A673 (cell line): ENCODE results near the gene LPP.

Experiments
- EZH2 ChIP-seq: fragments of 200-600 bp; sonication (generic); IDR thresholded peaks from 2 replicates; pipeline ENCODE4 v1.6.1; 2017; ENCODE audit warnings: borderline replicate concordance, low read depth, mild to moderate bottlenecking, mixed read lengths, antibody characterized with exemption, low read length; ENCODE audit not compliant: poor library complexity, severe bottlenecking
- TF ChIP-seq, protein P1 (sequence below): fragments of 300-800, 200-600 bp; sonication (generic); conservative IDR thresholded peaks from 2 replicates; pipeline ENCODE4 v1.5.1; 2017; ENCODE audit warnings: low read depth, mild to moderate bottlenecking, antibody characterized with exemption, low read length, moderate library complexity, mixed read lengths

DNA sequence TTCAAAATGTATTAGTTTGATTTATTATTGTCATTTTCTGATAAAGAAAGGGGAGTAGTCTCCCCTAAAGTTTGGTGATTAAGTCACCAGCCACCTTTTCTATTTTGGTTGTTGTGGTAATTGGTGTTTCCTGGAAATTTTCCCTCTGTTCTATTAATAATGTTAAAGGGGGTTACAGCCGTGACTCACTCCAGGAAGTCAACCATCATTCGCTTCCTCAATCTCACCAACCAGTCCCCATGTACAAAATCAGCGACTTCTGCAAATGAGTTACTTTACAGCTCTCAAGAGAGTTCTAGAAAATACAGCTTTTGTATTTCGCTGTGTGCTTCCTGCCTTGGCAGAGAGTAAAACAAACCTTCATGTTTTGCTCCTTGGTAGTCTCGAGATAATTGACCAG lies 285.1 kb downstream of the LPP start:
- TF ChIP-seq, protein P1, sequence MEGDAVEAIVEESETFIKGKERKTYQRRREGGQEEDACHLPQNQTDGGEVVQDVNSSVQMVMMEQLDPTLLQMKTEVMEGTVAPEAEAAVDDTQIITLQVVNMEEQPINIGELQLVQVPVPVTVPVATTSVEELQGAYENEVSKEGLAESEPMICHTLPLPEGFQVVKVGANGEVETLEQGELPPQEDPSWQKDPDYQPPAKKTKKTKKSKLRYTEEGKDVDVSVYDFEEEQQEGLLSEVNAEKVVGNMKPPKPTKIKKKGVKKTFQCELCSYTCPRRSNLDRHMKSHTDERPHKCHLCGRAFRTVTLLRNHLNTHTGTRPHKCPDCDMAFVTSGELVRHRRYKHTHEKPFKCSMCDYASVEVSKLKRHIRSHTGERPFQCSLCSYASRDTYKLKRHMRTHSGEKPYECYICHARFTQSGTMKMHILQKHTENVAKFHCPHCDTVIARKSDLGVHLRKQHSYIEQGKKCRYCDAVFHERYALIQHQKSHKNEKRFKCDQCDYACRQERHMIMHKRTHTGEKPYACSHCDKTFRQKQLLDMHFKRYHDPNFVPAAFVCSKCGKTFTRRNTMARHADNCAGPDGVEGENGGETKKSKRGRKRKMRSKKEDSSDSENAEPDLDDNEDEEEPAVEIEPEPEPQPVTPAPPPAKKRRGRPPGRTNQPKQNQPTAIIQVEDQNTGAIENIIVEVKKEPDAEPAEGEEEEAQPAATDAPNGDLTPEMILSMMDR = no peak
- no peak for TF ChIP-seq EZH2
